Astrocyte (in vitro differentiated cells and primary cell): Measurements from ENCODE around the gene CCR2.

Experiments
- CTCF ChIP-seq: IDR thresholded peaks from 2 replicates; pipeline ENCODE4 v1.5.1; 2011; ENCODE audit warnings: low read depth, mild to moderate bottlenecking, inconsistent platforms, low read length, moderate library complexity; ENCODE audit not compliant: insufficient read depth
- EZH2 ChIP-seq: IDR thresholded peaks from 2 replicates; pipeline ENCODE4 v1.6.1; 2012; ENCODE audit warnings: mild to moderate bottlenecking, low read length, inconsistent platforms; ENCODE audit not compliant: insufficient read depth

- no peak for TF ChIP-seq CTCF
- TF ChIP-seq EZH2, result no peak
Observed at GRCh38 chr3:46397111-46397510, 43.2 kb downstream of the CCR2 start.
